Stimulated activated naive CD4-positive, alpha-beta T cell (primary cell): ENCODE measurements around the gene MPHOSPH6.
"Not testable (repeated sequence)": the region's sequence is repeated elsewhere in the genome, so short reads cannot be mapped to it uniquely, and the experiment has no call there.

Source experiments
- DNase-seq, 6 experiments: peaks; one replicate each; lab custom pipeline; 2025; lab: John Stamatoyannopoulos, UW

Gene MPHOSPH6

DNA sequence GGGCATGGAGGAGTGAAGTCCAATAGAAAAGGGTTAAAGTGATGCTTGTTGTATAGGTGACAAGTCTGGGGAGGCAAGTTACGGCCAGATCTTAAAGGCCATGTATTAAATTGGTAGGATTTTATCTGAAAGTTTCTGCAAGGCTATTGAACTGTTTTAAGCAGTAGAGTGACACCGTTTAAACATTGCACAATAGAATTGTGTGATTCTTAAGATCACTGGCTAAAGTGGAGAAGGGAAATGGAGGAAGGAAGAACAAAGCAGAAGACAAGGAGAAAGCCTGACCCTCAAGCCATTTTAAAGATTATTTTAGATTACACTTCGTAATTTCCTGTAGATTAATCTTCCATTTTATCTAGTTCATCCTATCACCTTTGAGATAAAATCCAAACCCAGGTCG, 5.6 kb upstream of the MPHOSPH6 start:
- DNase-seq: no peak

DNA sequence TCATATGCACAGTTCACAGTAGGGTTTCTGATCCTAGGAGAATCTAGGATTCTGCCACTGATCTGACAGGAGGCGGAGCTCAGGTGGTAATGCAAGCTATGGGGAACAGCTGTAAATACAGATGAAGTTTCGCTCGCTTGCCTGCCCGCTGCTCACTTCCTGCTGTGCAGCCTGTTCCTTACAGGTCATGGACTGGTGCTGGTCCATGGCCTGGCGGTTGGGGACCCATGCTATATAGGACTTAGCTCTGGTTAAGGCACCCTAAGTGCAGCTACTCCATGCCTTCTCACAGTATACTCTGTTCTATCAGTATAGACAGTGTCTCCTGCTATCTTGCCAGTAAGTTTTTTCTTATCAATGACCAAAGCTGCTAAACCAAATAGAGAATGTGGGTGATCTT, 2.4 kb downstream of the MPHOSPH6 start:
- no peak for DNase-seq

DNA sequence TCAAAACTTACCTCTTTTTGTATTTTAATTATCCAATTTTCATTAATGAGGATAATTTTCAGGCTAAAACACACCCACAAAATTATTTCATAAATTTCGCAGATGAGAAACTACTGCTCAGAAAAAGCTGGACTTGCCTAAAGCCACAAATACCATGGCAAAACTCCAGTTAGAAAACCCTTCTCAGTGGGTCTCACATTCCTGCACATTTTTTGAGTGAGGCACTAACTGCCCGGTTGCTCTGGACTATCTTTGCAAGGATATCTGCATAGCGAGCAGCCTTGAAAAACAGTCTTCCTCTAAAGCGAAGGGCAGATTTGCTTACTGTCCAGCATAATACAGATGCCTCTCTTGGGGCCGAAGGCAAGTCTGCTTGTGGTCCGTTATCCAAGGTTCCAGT, 9.8 kb downstream of the MPHOSPH6 start:
- no peak for DNase-seq

DNA sequence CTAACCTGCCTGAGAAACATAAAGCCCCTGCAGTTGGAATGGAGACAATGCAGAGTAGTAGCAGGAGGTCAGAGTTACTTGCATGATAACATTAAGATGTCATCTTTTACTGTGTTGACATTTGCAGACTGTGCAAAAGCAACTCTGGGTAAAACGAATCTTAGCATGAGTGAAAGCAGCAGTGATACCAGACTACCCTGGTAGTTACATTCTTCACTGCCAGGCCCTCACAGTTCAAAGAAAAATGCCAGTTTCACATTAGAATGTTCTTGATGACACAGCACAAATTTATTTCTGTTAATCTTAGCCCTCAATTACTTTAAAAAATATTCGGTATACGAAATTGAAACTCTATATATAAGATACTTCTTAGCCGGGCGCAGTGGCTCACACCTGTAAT, 12.2 kb downstream of the MPHOSPH6 start:
- no peak for DNase-seq

DNA sequence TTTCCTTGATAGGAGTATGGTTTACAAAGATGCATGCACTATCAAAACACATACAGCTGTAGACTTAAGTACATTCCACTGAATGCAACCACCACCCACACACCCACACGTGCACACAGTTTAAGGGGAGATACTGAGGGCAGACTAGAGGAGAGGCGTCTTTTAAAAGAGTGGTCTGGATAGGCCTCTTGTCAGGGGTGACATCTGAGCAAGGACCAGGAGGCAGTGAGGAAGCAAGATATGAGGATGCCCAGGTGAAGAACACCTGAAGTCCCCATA, 12.6 kb downstream of the MPHOSPH6 start:
- no peak for DNase-seq

DNA sequence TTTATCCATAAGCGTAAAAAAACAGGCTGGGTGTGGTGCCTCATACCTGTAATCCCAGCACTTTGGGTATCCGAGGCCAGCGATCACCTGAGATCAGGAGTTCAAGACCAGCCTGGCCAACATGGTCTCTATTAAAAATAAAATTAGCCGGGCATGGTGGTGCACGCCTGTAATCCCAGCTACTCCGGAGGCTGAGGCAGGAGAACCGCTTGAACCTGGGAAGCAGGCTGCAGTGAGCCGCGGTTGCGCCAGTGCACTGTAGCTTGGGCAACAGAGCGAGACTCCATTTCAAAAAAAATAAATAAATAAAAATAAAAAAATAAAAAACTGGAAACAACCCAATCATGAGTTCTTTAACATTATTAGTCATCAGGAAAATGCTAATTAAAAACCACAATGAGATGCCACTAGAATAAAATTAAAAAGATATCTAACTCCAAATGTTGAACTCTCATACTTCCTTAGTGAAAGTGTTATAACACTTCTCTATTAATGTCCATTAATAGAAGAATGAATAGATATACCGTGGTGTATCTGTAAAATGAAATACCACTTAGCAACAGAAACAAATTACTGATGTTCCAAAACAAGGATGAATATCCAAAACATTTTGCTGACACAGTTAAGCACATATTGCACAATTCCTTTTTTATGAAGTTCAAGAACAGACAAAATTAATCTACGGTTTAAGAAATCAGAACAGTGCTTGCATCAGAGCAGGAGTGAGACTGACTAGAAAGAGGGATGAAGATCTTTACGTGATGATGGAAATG, 13.1 kb downstream of the MPHOSPH6 start:
- DNase-seq: no peak

DNA sequence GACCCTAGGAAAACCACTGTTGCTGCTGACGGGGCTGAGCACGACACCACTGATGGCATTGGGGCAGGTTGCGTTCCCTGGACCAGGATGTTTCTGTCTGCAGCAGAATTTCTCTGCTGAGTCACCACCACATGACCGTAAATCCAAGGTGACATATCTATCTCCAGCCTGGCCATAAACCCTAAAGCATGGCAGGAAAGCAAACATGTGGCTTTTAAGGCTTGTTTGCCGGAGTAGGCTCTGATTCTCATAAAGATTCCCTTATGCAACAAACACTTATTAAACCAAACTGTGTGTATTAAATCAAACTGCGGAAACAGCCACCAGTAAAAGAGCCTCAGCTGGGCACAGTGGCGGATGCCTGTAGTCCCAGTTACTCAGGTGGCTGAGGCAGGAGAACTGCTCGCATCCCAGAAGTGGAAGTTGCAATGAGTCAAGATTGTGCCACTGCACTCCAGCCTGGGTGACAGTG, 17.3 kb downstream of the MPHOSPH6 start:
- DNase-seq: no peak

DNA sequence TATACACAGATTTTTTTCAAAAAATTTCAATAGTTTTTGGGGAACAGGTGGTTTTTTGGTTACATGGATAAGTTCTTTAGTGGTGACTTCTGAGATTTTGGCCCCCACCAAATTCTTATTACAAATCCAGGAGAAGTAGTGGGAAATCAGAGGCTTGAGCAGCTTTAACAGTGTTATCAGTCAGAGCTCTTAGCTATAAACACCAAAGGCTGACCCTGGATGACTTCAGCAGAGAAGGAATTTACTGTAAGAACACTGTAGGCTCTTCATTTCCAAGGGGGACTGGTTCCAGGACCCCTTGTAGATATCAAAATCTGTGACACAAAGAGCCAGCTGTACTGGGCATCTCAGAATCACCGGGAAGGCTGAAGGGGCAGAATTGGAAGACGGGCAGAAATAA, 17.8 kb downstream of the MPHOSPH6 start:
- no peak for DNase-seq

DNA sequence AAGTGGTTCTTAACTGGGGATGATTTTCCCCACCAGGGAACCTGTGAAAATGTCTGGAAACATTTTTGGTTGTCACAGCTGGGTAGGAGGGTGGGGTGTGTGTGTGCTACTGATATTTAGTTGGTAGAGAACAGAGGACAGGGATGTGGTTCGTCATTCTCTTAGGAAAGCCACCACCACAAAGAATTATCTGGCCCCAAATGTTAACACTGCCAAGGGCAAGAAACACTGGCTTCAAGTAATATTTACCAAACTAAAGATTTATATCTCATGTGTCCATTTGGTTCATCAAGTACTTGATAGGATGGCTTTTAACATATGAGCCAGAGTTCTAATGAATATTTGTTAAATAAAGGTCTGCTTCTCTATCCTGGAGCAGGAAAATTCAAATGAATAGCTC, 19.5 kb downstream of the MPHOSPH6 start:
- DNase-seq: no peak

DNA sequence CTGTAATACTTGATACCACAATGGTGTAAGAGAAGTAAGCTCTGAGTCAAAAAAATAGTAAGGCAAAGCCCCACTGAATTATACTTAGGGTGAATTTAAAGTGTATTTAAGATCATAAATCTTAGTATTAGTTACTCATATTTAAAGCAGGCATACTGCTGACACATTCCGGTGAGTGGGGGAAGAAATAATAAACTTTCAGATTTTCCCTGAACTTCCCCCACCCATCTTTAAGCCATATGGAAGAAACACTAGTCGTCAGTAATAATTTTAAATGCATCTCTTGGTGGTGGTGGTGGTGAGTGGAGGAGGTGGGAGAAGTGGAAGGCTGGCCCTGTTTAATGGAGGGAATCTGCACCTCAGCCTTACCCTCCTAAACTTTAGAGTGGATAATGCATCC, 20.5 kb downstream of the MPHOSPH6 start:
- DNase-seq: no peak

DNA sequence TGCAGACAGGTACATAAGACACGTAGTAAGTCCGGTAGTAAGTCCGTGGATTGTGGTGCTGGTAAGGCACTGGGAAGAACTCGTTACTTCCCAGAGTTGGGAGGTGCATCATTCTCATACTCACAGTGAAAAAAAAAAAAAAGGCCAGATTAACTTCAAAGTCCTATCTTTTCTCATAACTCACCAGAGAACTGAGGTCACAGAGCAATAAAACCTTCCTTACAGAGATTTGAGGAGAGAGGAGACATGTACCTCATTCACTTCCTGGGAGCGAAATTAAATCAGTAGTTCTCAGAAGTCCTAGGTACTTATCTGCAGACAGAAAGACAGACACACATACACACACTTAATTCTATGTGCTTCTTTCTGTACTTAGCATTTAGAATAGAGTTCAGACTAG, 22.5 kb downstream of the MPHOSPH6 start:
- DNase-seq: no peak

DNA sequence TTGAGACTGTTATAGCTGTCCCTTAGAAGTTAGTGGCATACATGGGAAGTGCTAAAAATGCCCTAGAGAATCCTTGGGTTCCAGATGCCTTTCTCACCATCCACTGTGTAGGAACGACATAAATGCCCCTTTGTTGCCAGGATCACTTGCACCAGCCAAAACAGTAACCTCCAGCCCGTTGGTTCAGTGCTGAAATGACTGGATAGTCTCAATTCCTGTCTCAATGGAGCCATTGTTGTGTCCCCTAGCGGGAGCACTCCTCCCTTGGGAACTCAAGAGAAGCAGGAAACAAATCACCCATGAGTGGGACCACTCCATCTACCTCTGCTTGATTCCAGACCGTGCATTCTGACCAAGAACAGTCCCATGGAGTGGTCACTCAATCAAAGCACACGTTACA, 23.1 kb downstream of the MPHOSPH6 start:
- no peak for DNase-seq

DNA sequence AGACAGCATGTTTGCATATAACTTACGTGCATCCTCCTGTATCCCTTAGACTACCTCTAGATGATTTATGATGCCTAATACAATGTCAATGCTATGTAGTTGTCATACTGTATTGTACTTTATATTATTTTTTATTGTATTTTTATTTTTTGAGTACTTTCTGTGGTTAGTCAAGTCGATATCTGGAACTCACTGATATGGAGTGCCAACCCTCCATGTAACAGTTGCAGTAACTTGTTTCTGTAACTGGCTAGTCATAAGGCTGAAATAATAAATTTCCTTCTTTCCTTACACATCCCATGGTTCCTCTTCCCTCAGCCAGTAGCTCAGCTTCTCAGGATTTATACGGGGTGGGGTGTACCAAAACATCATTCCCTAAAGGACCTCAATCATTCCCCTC, 23.5 kb downstream of the MPHOSPH6 start:
- no peak for DNase-seq

DNA sequence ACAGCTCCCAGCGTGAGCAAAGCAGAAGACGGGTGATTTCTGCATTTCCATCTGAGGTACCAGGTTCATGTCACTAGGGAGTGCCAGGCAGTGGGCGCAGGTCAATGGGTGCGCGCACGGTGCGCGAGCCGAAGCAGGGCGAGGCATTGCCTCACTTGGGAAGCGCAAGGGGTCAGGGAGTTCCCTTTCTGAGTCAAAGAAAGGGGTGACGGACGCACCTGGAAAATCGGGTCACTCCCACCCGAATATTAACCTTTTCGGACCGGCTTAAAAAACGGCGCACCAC, 30.8 kb downstream of the MPHOSPH6 start:
- not testable (repeated sequence) for DNase-seq

DNA sequence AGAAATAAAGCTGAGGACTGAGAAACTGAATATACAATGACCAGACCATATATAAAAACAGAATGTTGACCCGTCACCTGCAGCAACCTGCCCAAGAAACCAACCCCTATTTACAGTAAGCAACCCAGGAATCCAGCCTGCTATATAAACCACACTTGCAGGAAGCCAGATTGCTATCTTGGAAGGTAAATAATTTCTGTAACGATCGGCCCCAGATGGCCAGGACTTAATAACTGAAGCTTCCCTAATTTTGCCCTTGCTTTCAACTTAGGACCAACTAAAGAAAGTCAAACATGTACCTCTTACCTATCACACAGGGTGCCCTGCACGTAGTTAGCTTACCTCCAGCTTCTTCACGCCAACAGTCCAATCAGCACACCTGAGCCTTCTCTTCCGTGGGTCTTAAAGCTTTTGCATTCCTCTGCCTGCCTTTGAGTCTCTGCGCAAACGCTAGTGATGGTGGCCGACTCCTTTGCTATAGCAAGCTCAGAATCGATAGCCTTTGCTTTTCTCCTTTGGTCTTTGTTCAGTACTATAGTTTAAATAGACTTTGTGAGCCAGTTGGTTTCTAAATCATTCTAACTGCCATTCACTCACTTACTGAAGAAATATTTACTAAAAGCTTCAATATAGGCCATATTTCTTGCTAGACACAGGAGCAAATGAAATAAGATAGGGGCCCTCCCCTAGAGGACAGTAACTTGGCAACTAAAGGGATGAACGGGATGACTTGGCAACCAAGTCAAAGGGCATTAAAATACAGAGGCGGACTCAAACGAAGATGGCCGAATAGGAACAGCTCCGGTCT, 31.3 kb downstream of the MPHOSPH6 start:
- no peak for DNase-seq

DNA sequence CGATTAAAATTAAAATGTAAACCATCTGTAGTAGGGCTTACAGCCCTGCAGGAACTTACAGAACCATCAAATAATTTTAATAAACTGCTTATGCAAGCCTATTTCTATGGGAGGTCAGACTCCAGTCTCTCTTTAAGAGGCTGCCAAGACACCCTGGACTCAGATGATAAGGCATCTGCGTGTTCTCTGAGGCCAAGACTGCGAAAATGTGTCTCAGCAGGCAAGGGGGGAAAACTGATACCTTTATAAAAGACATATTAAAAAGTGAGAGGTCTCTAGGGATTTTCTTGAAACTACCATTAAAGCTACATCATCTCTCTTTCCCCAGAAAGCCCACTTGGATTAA, 32.2 kb downstream of the MPHOSPH6 start:
- DNase-seq: no peak

DNA sequence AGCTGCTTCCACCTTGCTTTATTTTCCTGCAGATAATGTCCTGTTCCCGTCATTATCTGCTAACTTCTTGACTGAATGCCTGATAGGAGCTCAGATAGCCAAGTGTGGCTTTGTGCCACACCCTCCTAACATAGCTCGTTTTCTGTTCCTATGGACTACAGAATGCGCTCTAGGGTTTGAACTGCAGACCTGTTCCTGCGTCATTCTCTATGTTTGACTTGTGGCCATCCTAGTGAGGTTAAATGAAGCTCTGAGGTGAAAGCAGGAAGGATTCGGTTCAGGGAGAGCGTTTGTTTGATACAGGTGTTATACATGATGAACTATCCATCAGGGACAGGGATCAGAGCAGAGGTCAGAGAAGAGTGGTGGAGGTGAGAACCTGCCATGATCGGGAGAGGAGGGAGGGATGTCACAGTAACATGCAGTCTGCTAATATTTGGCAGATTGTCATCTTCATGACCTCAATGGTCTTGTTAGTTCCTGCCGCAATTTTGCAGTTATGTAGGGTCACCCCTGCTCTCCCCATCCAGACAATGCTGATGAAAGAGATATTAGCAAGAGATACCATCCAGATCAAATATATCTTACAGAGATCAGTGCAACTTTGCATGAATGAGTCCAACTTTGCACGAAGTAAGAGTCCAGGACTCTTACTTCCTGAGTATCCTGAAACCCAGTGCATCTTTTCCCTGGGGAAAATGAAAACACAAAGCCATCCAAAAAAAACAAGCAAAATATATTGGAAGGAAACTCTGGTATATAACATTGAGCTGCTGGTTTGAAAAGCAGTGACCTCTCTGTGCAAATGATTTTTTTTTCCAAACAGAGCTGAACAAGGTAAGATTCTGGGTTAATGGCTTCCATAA, 32.8 kb downstream of the MPHOSPH6 start:
- no peak for DNase-seq

DNA sequence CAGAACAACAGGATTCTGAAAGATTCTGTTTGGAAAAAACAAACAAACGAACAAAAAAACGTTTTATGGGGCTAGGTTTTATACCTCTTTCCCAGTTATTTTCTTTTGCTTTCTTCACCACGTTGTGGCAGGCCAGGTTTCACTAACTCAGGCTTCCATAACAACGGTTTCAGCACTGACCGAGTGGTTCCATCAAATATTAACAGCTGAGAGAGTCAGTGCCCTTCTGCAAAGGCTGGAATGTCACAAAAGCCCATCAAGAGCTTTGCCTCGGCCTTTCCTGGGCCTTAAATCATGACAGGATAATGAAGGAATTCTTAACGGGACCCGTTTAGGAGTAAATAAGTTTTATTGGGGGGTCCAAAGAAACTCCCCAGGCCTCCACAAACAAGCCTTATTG, 34.2 kb downstream of the MPHOSPH6 start:
- no peak for DNase-seq

DNA sequence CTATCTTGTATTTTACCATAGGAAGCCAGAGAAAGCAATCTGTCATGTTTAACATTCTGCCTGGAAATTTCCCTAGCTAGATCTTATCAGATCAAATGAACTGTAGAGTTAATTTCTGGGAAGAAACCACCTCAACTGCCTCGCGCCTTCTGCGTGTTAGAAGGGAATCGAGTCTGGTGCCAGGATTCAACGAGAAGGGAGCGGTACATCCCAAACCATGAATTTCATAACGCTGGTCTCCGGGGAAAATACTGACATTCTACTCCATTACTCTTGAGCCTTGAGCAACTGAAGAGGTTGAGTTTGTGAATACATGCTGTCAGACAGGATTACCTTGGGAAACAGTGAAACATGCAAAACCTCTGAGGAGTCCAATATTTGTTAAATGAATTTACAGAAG, 35.2 kb downstream of the MPHOSPH6 start:
- DNase-seq: no peak

DNA sequence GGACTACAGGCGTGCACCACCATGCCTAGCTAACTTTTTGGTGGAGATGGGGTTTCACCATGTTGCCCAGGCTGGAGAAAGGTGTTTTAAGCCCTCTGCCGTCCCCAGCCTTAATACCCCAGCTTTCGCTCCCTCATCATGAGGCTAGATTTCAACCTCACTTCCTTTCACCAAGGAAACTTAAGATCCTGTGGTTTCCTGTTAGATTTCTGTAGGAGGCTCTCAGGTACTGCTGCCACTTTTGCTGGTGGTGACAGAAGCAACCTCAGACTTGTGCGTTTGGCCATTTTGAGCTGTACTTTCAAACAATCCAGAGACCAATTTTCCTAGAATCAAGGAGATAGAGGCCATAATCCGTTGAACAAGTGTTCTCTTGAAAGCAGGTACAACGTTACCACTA, 36.2 kb downstream of the MPHOSPH6 start:
- peak in 2 of 6 experiments; percentile 16 to 31 for DNase-seq

DNA sequence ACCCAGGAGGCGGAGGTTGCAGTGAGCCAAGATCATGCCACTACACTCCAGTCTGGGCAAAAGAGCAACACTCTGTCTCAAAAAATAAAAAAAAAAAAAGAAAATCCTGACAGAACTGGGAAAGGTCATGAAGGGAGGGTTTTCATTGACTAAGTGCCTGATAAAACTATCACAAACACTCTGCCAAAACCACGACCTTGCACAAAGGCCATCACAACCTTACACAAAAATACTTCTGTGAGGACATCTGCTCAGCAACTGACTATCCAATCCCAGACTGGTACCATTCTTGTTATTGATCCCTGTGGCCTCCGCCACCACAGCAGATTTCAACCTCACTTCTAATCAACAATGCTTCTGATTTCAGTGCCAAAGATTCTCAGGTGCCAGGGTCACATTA, 40.1 kb downstream of the MPHOSPH6 start:
- no peak for DNase-seq

DNA sequence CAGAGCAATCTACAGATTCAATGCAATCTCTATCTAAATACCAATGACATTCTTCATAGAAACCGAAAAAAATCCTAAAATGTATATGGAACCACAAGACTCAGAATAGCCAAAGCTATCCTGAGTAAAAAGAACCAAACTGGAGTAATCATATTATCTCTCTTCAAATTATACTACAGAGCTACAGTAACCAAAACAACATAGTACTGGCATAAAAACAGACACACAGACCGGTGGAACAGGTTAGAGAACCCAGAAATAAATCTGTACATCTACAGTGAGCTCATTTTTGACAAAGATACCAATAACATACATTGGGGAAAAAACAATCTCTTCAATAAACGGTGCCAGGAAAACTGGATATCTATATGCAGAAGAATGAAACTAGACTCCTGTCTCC, 45.4 kb downstream of the MPHOSPH6 start:
- no peak for DNase-seq

DNA sequence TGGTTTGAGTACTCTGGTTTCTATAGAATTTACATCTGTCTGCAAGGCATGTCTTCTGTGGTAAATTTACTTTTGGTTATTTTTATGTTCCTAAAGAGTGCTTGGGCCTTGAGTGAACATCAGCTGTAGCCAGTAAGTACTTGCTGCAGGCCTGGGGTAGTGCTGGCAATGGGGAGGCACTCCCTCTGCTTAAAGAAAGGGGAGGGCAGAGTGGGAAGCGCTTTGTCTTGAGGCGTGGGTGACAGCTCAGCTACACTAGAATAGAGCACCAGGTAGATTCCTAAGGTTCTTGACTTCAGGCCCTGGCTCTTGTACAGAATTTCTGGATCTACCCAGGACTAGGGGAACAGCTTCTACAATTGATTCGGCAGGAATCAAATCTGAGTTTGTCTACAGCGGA, 50.6 kb downstream of the MPHOSPH6 start:
- DNase-seq: no peak
